ENCODE measurements around the gene CFDP1. TPM values are rescaled to one million over a fixed set of nuclear protein-coding genes. Genes with fewer than 3 reads are reported as not detected.

CFDP1 gene
- total and polyA plus RNA-seq, 5 donors from 2014 or later = 32.0 to 63.8 (median 40.2) TPM

GRCh38 chr16:75323198-75323597, 110.1 kb downstream of the CFDP1 start:
- no peaks in the 10 kb centered on the region for H3K36me3 ChIP-seq (ENCODE audit: control insufficient read depth, insufficient read depth, low read length)
- Mint-ChIP-seq H3K9me3 (peaks cover 0 to 5% (median 0%) of the 10 kb centered on the region in 7 donors), H3K36me3 (peaks cover 14% of the 10 kb centered on the region), H3K27ac (no peak overlapping the region), H3K27me3 (peaks cover 6% of the 10 kb centered on the region), H3K4me1 (peaks cover 8 to 65% (median 49%) of the 10 kb centered on the region in 4 donors), H3K4me3 (no peak overlapping the region)
- ATAC-seq (ENCODE audit: low read depth in 2 of 2) = no peak
- DNase-seq = no peak
- H3K4me1 ChIP-seq (ENCODE audit: control insufficient read depth, insufficient read depth, low read length, poor library complexity, severe bottlenecking) = peaks cover 49% of the 10 kb centered on the region
- no peaks in the 10 kb centered on the region for H3K27me3 ChIP-seq (ENCODE audit: control insufficient read depth, insufficient read depth, low read length)
- H3K27ac ChIP-seq (ENCODE audit: insufficient read depth, low read length, poor library complexity, severe bottlenecking) = no peak overlapping the region
- H3K4me3 ChIP-seq (ENCODE audit: low read depth, low read length) = no peak overlapping the region
- no peaks in the 10 kb centered on the region for H3K9me3 ChIP-seq (ENCODE audit: control insufficient read depth in 2 of 2, low read length in 2 of 2)

DNA sequence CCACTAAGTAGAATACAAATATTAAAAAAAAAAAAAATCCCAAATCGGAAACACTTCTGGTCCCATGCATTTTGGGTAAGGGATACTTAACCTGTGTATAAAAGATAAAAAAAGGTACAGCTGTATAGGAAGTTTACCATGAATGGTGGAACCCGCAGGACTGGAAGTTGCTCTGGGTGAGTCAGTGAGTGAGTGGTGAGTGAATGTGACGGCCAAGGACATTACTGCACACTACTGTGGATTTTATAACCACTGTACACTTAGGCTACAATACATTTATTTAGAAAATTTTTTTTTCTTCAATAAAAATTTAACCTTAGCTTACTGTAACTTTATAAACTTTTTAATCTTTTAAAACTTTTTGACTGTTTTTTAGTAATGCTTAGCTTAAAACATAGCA, 110.6 kb downstream of the CFDP1 start:
- ATAC-seq (ENCODE audit: low read depth in 2 of 2) (no peak), DNase-seq (no peak)
- H3K27ac ChIP-seq (ENCODE audit: insufficient read depth, low read length, poor library complexity, severe bottlenecking) = no peak overlapping the region
- peaks cover 6% of the 10 kb centered on the region for H3K27me3 Mint-ChIP-seq
- peaks cover 49% of the 10 kb centered on the region for H3K4me1 ChIP-seq (ENCODE audit: control insufficient read depth, insufficient read depth, low read length, poor library complexity, severe bottlenecking)
- H3K4me1 Mint-ChIP-seq = peaks cover 8 to 67% (median 49%) of the 10 kb centered on the region in 4 donors
- no peaks in the 10 kb centered on the region for H3K27me3 ChIP-seq (ENCODE audit: control insufficient read depth, insufficient read depth, low read length)
- peaks cover 14% of the 10 kb centered on the region for H3K36me3 Mint-ChIP-seq
- H3K9me3 Mint-ChIP-seq = peaks cover 0 to 5% (median 0%) of the 10 kb centered on the region in 7 donors
- H3K9me3 ChIP-seq (ENCODE audit: control insufficient read depth in 2 of 2, low read length in 2 of 2) = no peaks in the 10 kb centered on the region
- peaks cover 2% of the 10 kb centered on the region for H3K36me3 ChIP-seq (ENCODE audit: control insufficient read depth, insufficient read depth, low read length)
- H3K4me3 ChIP-seq (ENCODE audit: low read depth, low read length) = no peak overlapping the region
- H3K4me3 Mint-ChIP-seq = no peak overlapping the region
- no peak overlapping the region for H3K27ac Mint-ChIP-seq

DNA sequence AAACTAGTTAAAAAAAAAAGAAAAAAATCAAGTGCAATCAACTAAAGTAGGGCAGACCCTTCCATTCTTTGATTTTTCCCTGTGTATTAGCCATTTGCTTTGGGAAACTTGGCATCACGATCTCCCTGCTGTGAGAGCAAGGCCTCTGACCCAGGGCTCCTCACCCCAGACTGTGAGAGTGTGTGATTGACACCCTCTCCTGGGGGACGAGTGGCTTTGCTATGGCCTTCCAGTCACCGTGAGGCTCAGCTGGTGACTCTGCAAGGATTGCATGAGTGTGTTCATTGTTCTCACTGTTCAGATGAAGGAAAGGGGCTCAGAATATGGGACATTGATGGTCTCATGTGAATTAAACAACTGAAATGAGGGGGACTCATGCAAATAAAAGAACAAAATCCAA, 112.9 kb downstream of the CFDP1 start:
- no peak for DNase-seq
- H3K27me3 Mint-ChIP-seq = peaks cover 4% of the 10 kb centered on the region
- no peak overlapping the region for H3K27ac Mint-ChIP-seq
- peaks cover 34% of the 10 kb centered on the region for H3K4me1 ChIP-seq (ENCODE audit: control insufficient read depth, insufficient read depth, low read length, poor library complexity, severe bottlenecking)
- H3K9me3 Mint-ChIP-seq = peaks cover 0 to 5% (median 0%) of the 10 kb centered on the region in 7 donors
- peaks cover 20% of the 10 kb centered on the region for H3K36me3 Mint-ChIP-seq
- no peaks in the 10 kb centered on the region for H3K9me3 ChIP-seq (ENCODE audit: control insufficient read depth in 2 of 2, low read length in 2 of 2)
- peaks cover 2% of the 10 kb centered on the region for H3K36me3 ChIP-seq (ENCODE audit: control insufficient read depth, insufficient read depth, low read length)
- peak overlapping the region; percentile 71 for H3K4me3 ChIP-seq (ENCODE audit: low read depth, low read length)
- H3K27ac ChIP-seq (ENCODE audit: insufficient read depth, low read length, poor library complexity, severe bottlenecking) = no peak overlapping the region
- peaks cover 9 to 53% (median 36%) of the 10 kb centered on the region in 4 donors for H3K4me1 Mint-ChIP-seq
- no peak for ATAC-seq (ENCODE audit: low read depth in 2 of 2)
- no peaks in the 10 kb centered on the region for H3K27me3 ChIP-seq (ENCODE audit: control insufficient read depth, insufficient read depth, low read length)
- H3K4me3 Mint-ChIP-seq = peak overlapping the region; percentile 1 to 79 (median 71)

GRCh38 chr16:75319513-75320411, 113.5 kb downstream of the CFDP1 start:
- Mint-ChIP-seq H3K27ac (peak overlapping the region; percentile 9 to 67 (median 65)), H3K36me3 (peaks cover 16% of the 10 kb centered on the region), H3K9me3 (peaks cover 0 to 2% (median 0%) of the 10 kb centered on the region in 7 donors), H3K27me3 (no peaks in the 10 kb centered on the region), H3K4me3 (peak overlapping the region; percentile 54 to 90 (median 76)), H3K4me1 (peaks cover 9 to 47% (median 29%) of the 10 kb centered on the region in 4 donors)
- Histone ChIP-seq H3K9me3 (ENCODE audit: control insufficient read depth in 2 of 2, low read length in 2 of 2) (no peaks in the 10 kb centered on the region), H3K4me3 (ENCODE audit: low read depth, low read length) (peak overlapping the region; percentile 71), H3K36me3 (ENCODE audit: control insufficient read depth, insufficient read depth, low read length) (peaks cover 2% of the 10 kb centered on the region), H3K27me3 (ENCODE audit: control insufficient read depth, insufficient read depth, low read length) (no peaks in the 10 kb centered on the region), H3K4me1 (ENCODE audit: control insufficient read depth, insufficient read depth, low read length, poor library complexity, severe bottlenecking) (peaks cover 28% of the 10 kb centered on the region), H3K27ac (ENCODE audit: insufficient read depth, low read length, poor library complexity, severe bottlenecking) (no peak overlapping the region)
- DNase-seq (peak in 2 of 3 donors; percentile 31 to 66), ATAC-seq (ENCODE audit: low read depth in 2 of 2) (peak; percentile 40 to 69)

DNA sequence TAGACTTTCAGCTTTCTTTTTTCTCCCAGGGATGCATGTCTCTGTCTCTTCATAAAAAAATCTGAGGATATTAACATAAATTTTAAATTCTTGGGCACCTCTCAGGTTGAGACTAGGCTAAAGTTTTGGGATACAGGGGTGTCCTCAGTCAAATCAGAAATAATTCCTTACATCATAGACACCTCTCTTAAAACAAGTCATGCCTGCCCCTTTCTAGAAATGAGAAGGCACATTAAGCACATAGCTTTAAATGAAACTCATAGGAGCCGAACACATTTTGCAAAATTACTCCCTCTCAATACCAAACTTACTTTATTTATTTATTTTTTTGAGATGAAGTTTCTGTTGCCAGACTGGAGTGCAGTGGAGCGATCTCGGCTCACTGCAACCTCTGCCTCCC, 114.6 kb downstream of the CFDP1 start:
- Mint-ChIP-seq H3K4me1 (peaks cover 9 to 41% (median 23%) of the 10 kb centered on the region in 4 donors), H3K36me3 (peaks cover 17% of the 10 kb centered on the region), H3K9me3 (peaks cover 0 to 2% (median 0%) of the 10 kb centered on the region in 7 donors), H3K4me3 (peak overlapping the region in 1 of 4 donors; percentile 38), H3K27me3 (no peaks in the 10 kb centered on the region), H3K27ac (peak overlapping the region in 1 of 3 donors; percentile 65)
- Histone ChIP-seq H3K36me3 (ENCODE audit: control insufficient read depth, insufficient read depth, low read length) (peaks cover 2% of the 10 kb centered on the region), H3K4me1 (ENCODE audit: control insufficient read depth, insufficient read depth, low read length, poor library complexity, severe bottlenecking) (peaks cover 21% of the 10 kb centered on the region), H3K27ac (ENCODE audit: insufficient read depth, low read length, poor library complexity, severe bottlenecking) (no peak overlapping the region), H3K4me3 (ENCODE audit: low read depth, low read length) (no peak overlapping the region), H3K9me3 (ENCODE audit: control insufficient read depth in 2 of 2, low read length in 2 of 2) (no peaks in the 10 kb centered on the region), H3K27me3 (ENCODE audit: control insufficient read depth, insufficient read depth, low read length) (no peaks in the 10 kb centered on the region)
- DNase-seq (no peak), ATAC-seq (ENCODE audit: low read depth in 2 of 2) (no peak)

- Histone ChIP-seq H3K9me3 (ENCODE audit: control insufficient read depth in 2 of 2, low read length in 2 of 2) (no peaks in the 10 kb centered on the region), H3K4me3 (ENCODE audit: low read depth, low read length) (no peak overlapping the region), H3K27me3 (ENCODE audit: control insufficient read depth, insufficient read depth, low read length) (no peaks in the 10 kb centered on the region), H3K4me1 (ENCODE audit: control insufficient read depth, insufficient read depth, low read length, poor library complexity, severe bottlenecking) (peaks cover 19% of the 10 kb centered on the region), H3K27ac (ENCODE audit: insufficient read depth, low read length, poor library complexity, severe bottlenecking) (no peak overlapping the region), H3K36me3 (ENCODE audit: control insufficient read depth, insufficient read depth, low read length) (peaks cover 4% of the 10 kb centered on the region)
- ATAC-seq (ENCODE audit: low read depth in 2 of 2) = no peak
- no peak for DNase-seq
- Mint-ChIP-seq H3K4me3 (no peak overlapping the region), H3K9me3 (peaks cover 0 to 2% (median 0%) of the 10 kb centered on the region in 7 donors), H3K4me1 (peaks cover 14 to 37% (median 22%) of the 10 kb centered on the region in 4 donors), H3K27me3 (no peaks in the 10 kb centered on the region), H3K27ac (no peak overlapping the region), H3K36me3 (peaks cover 25% of the 10 kb centered on the region)
Measured at GRCh38 chr16:75317532-75317931, 115.8 kb downstream of the CFDP1 start.

DNA sequence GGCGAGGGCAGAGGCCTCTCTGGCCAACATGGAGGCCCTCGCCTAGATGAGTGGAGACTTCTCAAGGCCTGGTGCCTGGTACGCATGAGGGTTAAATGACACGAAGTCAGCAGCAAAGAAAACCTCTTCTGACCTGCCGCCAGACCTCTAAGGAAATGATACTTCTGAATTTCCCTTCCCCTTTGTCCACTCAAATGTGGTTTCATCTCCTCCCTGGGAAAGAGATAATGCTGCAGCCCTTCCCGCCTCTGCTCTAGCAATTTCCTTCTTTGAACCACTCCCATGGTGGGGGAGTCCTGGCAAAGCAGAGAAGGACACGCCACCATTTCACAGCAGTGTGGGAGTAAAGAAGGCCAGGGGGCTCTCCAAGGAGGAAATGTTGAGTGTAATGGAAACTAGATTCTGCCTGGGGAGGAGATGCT, 116.2 kb downstream of the CFDP1 start:
- ATAC-seq (ENCODE audit: low read depth in 2 of 2) = no peak
- H3K27me3 ChIP-seq (ENCODE audit: control insufficient read depth, insufficient read depth, low read length) = no peaks in the 10 kb centered on the region
- no peaks in the 10 kb centered on the region for H3K9me3 ChIP-seq (ENCODE audit: control insufficient read depth in 2 of 2, low read length in 2 of 2)
- H3K4me1 ChIP-seq (ENCODE audit: control insufficient read depth, insufficient read depth, low read length, poor library complexity, severe bottlenecking) = peaks cover 19% of the 10 kb centered on the region
- H3K36me3 ChIP-seq (ENCODE audit: control insufficient read depth, insufficient read depth, low read length) = peaks cover 4% of the 10 kb centered on the region
- Mint-ChIP-seq H3K27me3 (no peaks in the 10 kb centered on the region), H3K9me3 (peaks cover 0 to 2% (median 0%) of the 10 kb centered on the region in 7 donors), H3K4me3 (no peak overlapping the region), H3K4me1 (peaks cover 15 to 37% (median 22%) of the 10 kb centered on the region in 4 donors), H3K36me3 (peaks cover 25% of the 10 kb centered on the region), H3K27ac (no peak overlapping the region)
- H3K4me3 ChIP-seq (ENCODE audit: low read depth, low read length) = no peak overlapping the region
- DNase-seq = no peak
- H3K27ac ChIP-seq (ENCODE audit: insufficient read depth, low read length, poor library complexity, severe bottlenecking) = no peak overlapping the region

All from CD4-positive, CD25-positive, alpha-beta regulatory T cell (primary cell).